B cell (primary cell): Measurements from ENCODE around the gene BTNL8.

Experiments
- EZH2 ChIP-seq: IDR thresholded peaks from 2 replicates; pipeline ENCODE4 v1.6.1; 2012; ENCODE audit warnings: borderline replicate concordance, low read depth, mild to moderate bottlenecking, moderate library complexity, low read length; ENCODE audit not compliant: insufficient read depth, poor library complexity, severe bottlenecking
- TF ChIP-seq, protein P1 (sequence below): fragments of 200-600 bp; IDR thresholded peaks from one replicate; pipeline ENCODE4 v1.8.0; 2022; ENCODE audit warnings: antibody characterized with exemption, mild to moderate bottlenecking

- TF ChIP-seq, protein P1, sequence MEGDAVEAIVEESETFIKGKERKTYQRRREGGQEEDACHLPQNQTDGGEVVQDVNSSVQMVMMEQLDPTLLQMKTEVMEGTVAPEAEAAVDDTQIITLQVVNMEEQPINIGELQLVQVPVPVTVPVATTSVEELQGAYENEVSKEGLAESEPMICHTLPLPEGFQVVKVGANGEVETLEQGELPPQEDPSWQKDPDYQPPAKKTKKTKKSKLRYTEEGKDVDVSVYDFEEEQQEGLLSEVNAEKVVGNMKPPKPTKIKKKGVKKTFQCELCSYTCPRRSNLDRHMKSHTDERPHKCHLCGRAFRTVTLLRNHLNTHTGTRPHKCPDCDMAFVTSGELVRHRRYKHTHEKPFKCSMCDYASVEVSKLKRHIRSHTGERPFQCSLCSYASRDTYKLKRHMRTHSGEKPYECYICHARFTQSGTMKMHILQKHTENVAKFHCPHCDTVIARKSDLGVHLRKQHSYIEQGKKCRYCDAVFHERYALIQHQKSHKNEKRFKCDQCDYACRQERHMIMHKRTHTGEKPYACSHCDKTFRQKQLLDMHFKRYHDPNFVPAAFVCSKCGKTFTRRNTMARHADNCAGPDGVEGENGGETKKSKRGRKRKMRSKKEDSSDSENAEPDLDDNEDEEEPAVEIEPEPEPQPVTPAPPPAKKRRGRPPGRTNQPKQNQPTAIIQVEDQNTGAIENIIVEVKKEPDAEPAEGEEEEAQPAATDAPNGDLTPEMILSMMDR: no peak
- no peak for TF ChIP-seq EZH2
Measured at GRCh38 chr5:180918380-180918779, 19.4 kb downstream of the BTNL8 start.
